NCI-H524 (cell line): ENCODE measurements around the gene ITGAD.

Experiments
- DNase-seq, 2 experiments: peaks; one replicate each; lab custom pipeline; 2025; lab: John Stamatoyannopoulos, UW

The ITGAD gene

GRCh38 chr16:31365131-31365865 is 27.8 kb upstream of the ITGAD start:
- DNase-seq: no peak

- DNase-seq: no peak
Measured at GRCh38 chr16:31367853-31368252, 25.3 kb upstream of the ITGAD start.

GRCh38 chr16:31371008-31371407 is 22.1 kb upstream of the ITGAD start:
- no peak for DNase-seq

GRCh38 chr16:31371619-31372484 is 21.3 kb upstream of the ITGAD start:
- DNase-seq: no peak

- no peak for DNase-seq
Measured at GRCh38 chr16:31373235-31373634, 19.9 kb upstream of the ITGAD start.

GRCh38 chr16:31375231-31375630 is 17.9 kb upstream of the ITGAD start:
- DNase-seq: no peak

GRCh38 chr16:31376705-31377104 is 16.4 kb upstream of the ITGAD start:
- no peak for DNase-seq

GRCh38 chr16:31377210-31377903 is 15.8 kb upstream of the ITGAD start:
- DNase-seq: no peak

- no peak for DNase-seq
Measured at GRCh38 chr16:31380201-31380600, 12.9 kb upstream of the ITGAD start.

- DNase-seq: peak; percentile 7 to 44
Measured at GRCh38 chr16:31382485-31383161, 10.5 kb upstream of the ITGAD start.

- no peak for DNase-seq
Measured at GRCh38 chr16:31385680-31386079, 7.5 kb upstream of the ITGAD start.

- DNase-seq: peak; percentile 15 to 46
Measured at GRCh38 chr16:31386157-31386984, 6.8 kb upstream of the ITGAD start.

- DNase-seq: no peak
Measured at GRCh38 chr16:31388535-31388934, 4.6 kb upstream of the ITGAD start.

GRCh38 chr16:31390504-31391041 is 2.6 kb upstream of the ITGAD start:
- no peak for DNase-seq

- no peak for DNase-seq
Measured at GRCh38 chr16:31395647-31396046, 2.5 kb downstream of the ITGAD start.

GRCh38 chr16:31397096-31397660 is 4.0 kb downstream of the ITGAD start:
- DNase-seq: no peak

GRCh38 chr16:31397701-31398100 is 4.6 kb downstream of the ITGAD start:
- DNase-seq: no peak

GRCh38 chr16:31400191-31400590 is 7.1 kb downstream of the ITGAD start:
- DNase-seq: no peak

- no peak for DNase-seq
Measured at GRCh38 chr16:31401436-31401835, 8.3 kb downstream of the ITGAD start.

- DNase-seq: no peak
Measured at GRCh38 chr16:31402687-31403086, 9.6 kb downstream of the ITGAD start.
